Natural killer cell (primary cell): ENCODE data around the gene TMEM163. TPM values are rescaled to one million over a fixed set of nuclear protein-coding genes. Genes with fewer than 3 reads are reported as not detected.

ENCODE experiments used
- ATAC-seq, 3 donors: fragments of 150-1000 bp in 2 of 3; fragments of 200-7000 bp in 1 of 3; cut with Tn5 transposase; 1 replicate in 1 of 3; 2 replicates in 2 of 3; pipeline ENCODE4 v1.10.0; 2021; ENCODE audit warnings: mild to moderate bottlenecking in 2 of 3, moderate library complexity in 2 of 3
- DNase-seq, 2 donors: peaks; one replicate each; pipeline versions ENCODE4 v3.0.0 to v3.0.0-alpha.2; 2013 to 2021; ENCODE audit warnings: mixed read lengths in 1 of 2
- H3K27ac ChIP-seq: one replicate; pipeline ENCODE4 v1.5.1; 2013; ENCODE audit warnings: mild to moderate bottlenecking, low read length
- H3K27me3 ChIP-seq: one replicate; pipeline ENCODE4 v1.6.1; 2013; ENCODE audit warnings: low read length; ENCODE audit not compliant: control insufficient read depth, insufficient read depth
- H3K36me3 ChIP-seq: one replicate; pipeline ENCODE4 v1.6.1; 2013; ENCODE audit warnings: low read length; ENCODE audit not compliant: control insufficient read depth, insufficient read depth
- H3K4me1 ChIP-seq: one replicate; pipeline ENCODE4 v1.6.1; 2013; ENCODE audit warnings: low read length; ENCODE audit not compliant: control insufficient read depth, insufficient read depth
- H3K4me3 ChIP-seq: one replicate; pipeline ENCODE4 v1.5.1; 2013; ENCODE audit warnings: low read length
- H3K9me3 ChIP-seq: one replicate; pipeline ENCODE4 v1.6.1; 2013; ENCODE audit warnings: low read length; ENCODE audit not compliant: control insufficient read depth, insufficient read depth
- H3K27ac Mint-ChIP-seq, 2 donors: one replicate each; pipeline ENCODE4 v1.8.0; 2022; ENCODE audit warnings: mild to moderate bottlenecking in 2 of 2, mixed read lengths in 2 of 2, moderate library complexity in 1 of 2
- H3K27me3 Mint-ChIP-seq, 2 donors: one replicate each; pipeline ENCODE4 v1.8.0; 2022; ENCODE audit warnings: low read depth in 2 of 2, mixed read lengths in 2 of 2
- H3K36me3 Mint-ChIP-seq: one replicate; pipeline ENCODE4 v1.8.0; 2022; ENCODE audit warnings: mixed read lengths
- H3K4me1 Mint-ChIP-seq, 2 donors: one replicate each; pipeline ENCODE4 v1.8.0; 2022; ENCODE audit warnings: mixed read lengths in 2 of 2
- H3K4me3 Mint-ChIP-seq: one replicate; pipeline ENCODE4 v1.8.0; 2022; ENCODE audit warnings: mild to moderate bottlenecking, moderate library complexity, mixed read lengths
- H3K9me3 Mint-ChIP-seq, 2 donors: one replicate each; pipeline ENCODE4 v1.8.0; 2022; ENCODE audit warnings: mixed read lengths in 2 of 2
- WGBS: methylation state at CpG from one replicate; pipeline ENCODE4 v1.1.7; 2013; ENCODE audit warnings: missing lambda C conversion rate; ENCODE audit not compliant: insufficient coverage; 5-methylcytosine and 5-hydroxymethylcytosine counted together
- intact Hi-C: fragments of 100-400 bp; cut with micrococcal nuclease; formaldehyde crosslinking; loops from one replicate; pipeline ENCODE4 v1.14.2; 2022
- total RNA-seq, 4 donors: library from RNA; stranded (reverse); fragments of 120-200 nt in 1 of 4; gene quantifications; one replicate each; pipeline versions ENCODE4 v1.2.3 to v1.2.4, GENCODE V29; 2013 to 2022
- TF ChIP-seq, protein P1 (sequence below): fragments of 200-600 bp; IDR thresholded peaks from one replicate; pipeline ENCODE4 v1.8.0; 2022; ENCODE audit warnings: antibody characterized with exemption

The TMEM163 gene
- total RNA-seq, 3 donors from 2014 or later (not counting 1 experiment from before 2014, with no cell fraction given) = 6.8 to 11.6 (median 10.3) TPM

- DNase-seq (no peak), ATAC-seq (no peak)
- Mint-ChIP-seq H3K4me3 (no peak overlapping the region), H3K27ac (no peak overlapping the region), H3K36me3 (no peaks in the 10 kb centered on the region), H3K4me1 (peaks cover 0 to 6% of the 10 kb centered on the region in 2 donors), H3K9me3 (no peaks in the 10 kb centered on the region), H3K27me3 (no peaks in the 10 kb centered on the region)
- Histone ChIP-seq H3K4me1 (no peaks in the 10 kb centered on the region), H3K36me3 (peaks cover 19% of the 10 kb centered on the region), H3K9me3 (no peaks in the 10 kb centered on the region), H3K27me3 (no peaks in the 10 kb centered on the region), H3K4me3 (no peak overlapping the region), H3K27ac (no peak overlapping the region)
- TF ChIP-seq, protein P1, sequence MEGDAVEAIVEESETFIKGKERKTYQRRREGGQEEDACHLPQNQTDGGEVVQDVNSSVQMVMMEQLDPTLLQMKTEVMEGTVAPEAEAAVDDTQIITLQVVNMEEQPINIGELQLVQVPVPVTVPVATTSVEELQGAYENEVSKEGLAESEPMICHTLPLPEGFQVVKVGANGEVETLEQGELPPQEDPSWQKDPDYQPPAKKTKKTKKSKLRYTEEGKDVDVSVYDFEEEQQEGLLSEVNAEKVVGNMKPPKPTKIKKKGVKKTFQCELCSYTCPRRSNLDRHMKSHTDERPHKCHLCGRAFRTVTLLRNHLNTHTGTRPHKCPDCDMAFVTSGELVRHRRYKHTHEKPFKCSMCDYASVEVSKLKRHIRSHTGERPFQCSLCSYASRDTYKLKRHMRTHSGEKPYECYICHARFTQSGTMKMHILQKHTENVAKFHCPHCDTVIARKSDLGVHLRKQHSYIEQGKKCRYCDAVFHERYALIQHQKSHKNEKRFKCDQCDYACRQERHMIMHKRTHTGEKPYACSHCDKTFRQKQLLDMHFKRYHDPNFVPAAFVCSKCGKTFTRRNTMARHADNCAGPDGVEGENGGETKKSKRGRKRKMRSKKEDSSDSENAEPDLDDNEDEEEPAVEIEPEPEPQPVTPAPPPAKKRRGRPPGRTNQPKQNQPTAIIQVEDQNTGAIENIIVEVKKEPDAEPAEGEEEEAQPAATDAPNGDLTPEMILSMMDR = no peak
- WGBS = 98% methylated on average over 7 of the region's 7 CpGs
- intact Hi-C loops = no loop called here
Measured at GRCh38 chr2:134433469-134433868, 285.3 kb downstream of the TMEM163 start.

GRCh38 chr2:134432435-134432883 is 286.3 kb downstream of the TMEM163 start:
- H3K27me3 ChIP-seq = no peaks in the 10 kb centered on the region
- H3K36me3 Mint-ChIP-seq = peaks cover 8% of the 10 kb centered on the region
- no peaks in the 10 kb centered on the region for H3K9me3 ChIP-seq
- H3K36me3 ChIP-seq = peaks cover 23% of the 10 kb centered on the region
- H3K4me3 ChIP-seq = no peak overlapping the region
- WGBS = 96% methylated on average over 3 of the region's 3 CpGs
- intact Hi-C loops = no loop called here
- no peaks in the 10 kb centered on the region for H3K4me1 ChIP-seq
- H3K27me3 Mint-ChIP-seq = no peaks in the 10 kb centered on the region
- H3K4me1 Mint-ChIP-seq = peaks cover 0 to 11% of the 10 kb centered on the region in 2 donors
- ATAC-seq = no peak
- H3K27ac Mint-ChIP-seq = no peak overlapping the region
- no peaks in the 10 kb centered on the region for H3K9me3 Mint-ChIP-seq
- no peak for DNase-seq
- TF ChIP-seq, protein P1 = no peak
- no peak overlapping the region for H3K4me3 Mint-ChIP-seq
- no peak overlapping the region for H3K27ac ChIP-seq

- Mint-ChIP-seq H3K4me1 (peaks cover 0 to 12% of the 10 kb centered on the region in 2 donors), H3K4me3 (no peak overlapping the region), H3K27me3 (no peaks in the 10 kb centered on the region), H3K27ac (no peak overlapping the region), H3K9me3 (no peaks in the 10 kb centered on the region), H3K36me3 (peaks cover 13% of the 10 kb centered on the region)
- 97% methylated on average over 2 of the region's 2 CpGs for WGBS
- DNase-seq (no peak), ATAC-seq (no peak)
- Histone ChIP-seq H3K4me1 (no peaks in the 10 kb centered on the region), H3K36me3 (peaks cover 23% of the 10 kb centered on the region), H3K9me3 (no peaks in the 10 kb centered on the region), H3K27me3 (no peaks in the 10 kb centered on the region), H3K4me3 (no peak overlapping the region), H3K27ac (no peak overlapping the region)
- TF ChIP-seq, protein P1 = no peak
- intact Hi-C loops = no loop called here
Measured at GRCh38 chr2:134431838-134432434, 286.9 kb downstream of the TMEM163 start.

DNA sequence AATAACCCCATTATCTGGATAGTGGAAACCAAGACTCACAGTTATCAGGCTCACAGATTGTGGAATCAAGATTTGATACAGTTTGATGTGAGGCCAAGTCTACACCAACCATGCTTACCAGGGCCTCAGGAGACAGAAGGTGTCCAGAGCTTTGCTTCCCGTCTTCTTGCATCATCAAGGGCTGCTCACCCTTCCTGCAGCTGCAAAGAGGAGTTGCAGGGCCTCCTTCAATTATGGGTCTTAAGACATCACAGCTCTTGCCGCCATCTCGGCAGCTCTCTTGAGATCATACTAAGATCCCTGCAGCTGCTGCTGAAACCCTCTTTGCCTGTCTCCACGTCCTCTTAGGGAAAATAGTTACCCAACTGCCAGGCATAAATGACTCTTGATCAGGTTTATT is 288.9 kb downstream of the TMEM163 start:
- no peaks in the 10 kb centered on the region for H3K9me3 ChIP-seq
- no peak overlapping the region for H3K4me3 Mint-ChIP-seq
- no peaks in the 10 kb centered on the region for H3K27me3 ChIP-seq
- 94% methylated on average over 4 of the region's 4 CpGs for WGBS
- no peaks in the 10 kb centered on the region for H3K27me3 Mint-ChIP-seq
- peaks cover 21% of the 10 kb centered on the region for H3K36me3 ChIP-seq
- DNase-seq (no peak), ATAC-seq (no peak)
- H3K4me1 Mint-ChIP-seq = peaks cover 0 to 19% of the 10 kb centered on the region in 2 donors
- TF ChIP-seq, protein P1 = no peak
- no peaks in the 10 kb centered on the region for H3K4me1 ChIP-seq
- H3K36me3 Mint-ChIP-seq = peaks cover 18% of the 10 kb centered on the region
- H3K4me3 ChIP-seq = no peak overlapping the region
- no peak overlapping the region for H3K27ac Mint-ChIP-seq
- H3K9me3 Mint-ChIP-seq = no peaks in the 10 kb centered on the region
- H3K27ac ChIP-seq = no peak overlapping the region
- intact Hi-C loops = no loop called here
